HG02798 (cell line): Measurements from ENCODE around the gene ANKRD6.

Experiments
- ATAC-seq: cut with Tn5 transposase; IDR thresholded peaks from one replicate; pipeline ENCODE4 v1.9.1; 2021; ENCODE audit warnings: mild to moderate bottlenecking; ENCODE audit not compliant: unreplicated experiment, poor library complexity

ANKRD6 gene

DNA sequence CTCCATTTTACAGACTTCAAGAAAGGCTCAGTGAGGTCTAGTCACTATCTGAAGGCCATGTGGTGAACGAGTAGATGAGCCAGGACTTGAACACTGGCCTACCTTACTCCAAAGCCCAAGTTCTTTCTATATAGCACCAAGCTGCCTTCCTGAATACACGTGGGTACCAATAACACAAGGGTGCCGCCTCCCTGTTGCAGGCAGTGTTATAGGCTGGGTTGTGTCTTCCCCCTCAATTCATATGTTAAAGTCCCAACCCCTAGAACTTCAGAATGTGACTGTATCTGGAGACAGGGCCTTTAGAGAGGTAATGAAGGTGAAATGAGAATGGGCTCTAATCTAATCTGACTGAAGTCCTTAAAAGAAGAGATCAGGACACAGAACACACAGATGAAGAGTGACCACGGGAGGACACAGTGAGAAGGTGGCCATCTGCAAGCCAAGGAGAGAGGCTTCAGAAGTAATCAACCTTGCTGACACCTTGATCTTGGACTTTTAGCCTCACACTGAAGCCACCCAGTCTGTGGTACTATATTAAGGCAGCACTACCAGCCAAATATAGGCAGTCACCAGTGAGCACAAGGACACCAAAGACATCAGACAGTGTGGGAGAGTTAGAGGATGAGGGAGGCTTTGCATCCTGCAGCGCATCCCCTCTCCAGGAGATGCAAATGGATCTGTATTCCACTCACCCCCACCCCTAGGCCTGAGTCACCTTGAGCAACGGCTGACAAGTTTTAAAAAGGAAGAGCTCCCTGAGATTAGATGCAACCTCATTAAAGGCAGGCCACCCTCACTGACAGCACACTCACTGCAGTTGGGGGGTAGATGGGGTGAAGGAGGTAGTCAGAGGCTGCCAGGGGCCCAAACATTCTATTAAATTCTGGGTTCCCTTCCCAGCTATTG lies 246.5 kb downstream of the ANKRD6 start:
- no peak for ATAC-seq

DNA sequence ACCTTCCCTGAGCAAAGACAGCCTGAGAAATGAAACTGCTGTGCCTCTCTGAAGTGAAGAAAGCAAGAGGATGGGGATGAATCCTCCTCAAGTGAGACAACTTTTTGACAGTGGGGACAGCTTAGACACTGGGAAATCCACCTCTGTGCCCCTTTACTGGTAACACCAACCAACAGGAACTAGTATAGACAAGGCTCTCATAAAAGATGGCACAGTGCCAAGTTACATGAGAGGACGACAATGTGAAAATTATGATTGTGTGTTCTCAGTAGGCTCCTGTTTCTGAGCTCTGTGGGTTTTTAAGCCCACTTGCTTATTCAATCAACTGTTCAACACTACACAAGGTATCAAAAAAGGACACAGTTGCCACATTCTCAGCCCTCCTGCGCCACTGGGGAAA lies 247.2 kb downstream of the ANKRD6 start:
- ATAC-seq, result no peak

- no peak for ATAC-seq
Observed at GRCh38 chr6:89680551-89680950, 247.6 kb downstream of the ANKRD6 start.

- no peak for ATAC-seq
Observed at GRCh38 chr6:89681983-89682564, 249.1 kb downstream of the ANKRD6 start.

DNA sequence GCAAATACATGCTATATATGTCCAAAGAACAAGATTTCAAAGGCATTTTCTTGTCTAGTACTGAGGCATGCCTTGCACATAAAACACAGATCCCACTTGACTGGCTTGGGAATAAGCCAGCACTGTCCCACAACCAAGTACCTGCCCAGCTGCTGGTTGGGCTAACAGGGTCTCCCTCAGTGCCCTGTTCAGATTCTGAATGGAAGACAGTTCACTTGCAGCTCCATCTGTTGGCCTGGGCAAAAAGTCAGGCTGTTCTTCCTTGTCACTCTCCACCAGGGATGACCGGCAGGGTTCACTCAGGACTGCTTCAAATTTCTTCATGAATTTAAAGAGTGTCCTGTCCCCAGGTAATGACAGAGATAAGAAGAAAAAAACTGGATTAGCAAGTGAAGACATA lies 250.0 kb downstream of the ANKRD6 start:
- no peak for ATAC-seq
